Measurements from ENCODE around the gene STEAP4. TPM values are rescaled to one million over a fixed set of nuclear protein-coding genes. Genes with fewer than 3 reads are reported as not detected.

STEAP4 gene
- total RNA-seq, 2 experiments from 2014 or later: not detected

- intact Hi-C loops (cut with DNase I, micrococcal nuclease): no loop called here
- Mint-ChIP-seq H3K27me3 (peaks cover 4% of the 10 kb centered on the region), H3K27ac (no peak overlapping the region), H3K4me1 (no peaks in the 10 kb centered on the region), H3K36me3 (ENCODE audit: low read depth) (no peaks in the 10 kb centered on the region), H3K9me3 (ENCODE audit: low read depth) (no peaks in the 10 kb centered on the region), H3K4me3 (no peak overlapping the region)
- ChIA-PET CTCF (no interaction called here), POLR2A (interaction anchor here (0.7 kb wide), 1 partner anchor 227 kb away, joined by 3 read pairs; no protein-coding TSS in a partner anchor)
- DNase-seq (no peak), ATAC-seq (no peak)
These were observed 23.1 kb upstream of the STEAP4 start for GRCh38 chr7:88329532-88330463.

- no peaks in the 10 kb centered on the region for H3K36me3 Mint-ChIP-seq (ENCODE audit: low read depth)
- H3K27ac Mint-ChIP-seq: no peak overlapping the region
- DNase-seq: no peak
- no peak for ATAC-seq
- intact Hi-C loops (cut with DNase I, micrococcal nuclease): no loop called here
- no peaks in the 10 kb centered on the region for H3K9me3 Mint-ChIP-seq (ENCODE audit: low read depth)
- no peaks in the 10 kb centered on the region for H3K4me1 Mint-ChIP-seq
- ChIA-PET POLR2A (no interaction called here), CTCF (no interaction called here)
- H3K4me3 Mint-ChIP-seq: no peak overlapping the region
- peaks cover 4% of the 10 kb centered on the region for H3K27me3 Mint-ChIP-seq
These were observed 22.1 kb upstream of the STEAP4 start for GRCh38 chr7:88328787-88329186.

- no peak overlapping the region for H3K27ac Mint-ChIP-seq
- no peak overlapping the region for H3K4me3 Mint-ChIP-seq
- CTCF ChIA-PET: interaction anchor here (1.3 kb wide), 1 partner anchor 15 kb away, joined by 3 read pairs; no protein-coding TSS in a partner anchor
- intact Hi-C loops (cut with DNase I, micrococcal nuclease): no loop called here
- peak; percentile 53 for ATAC-seq
- H3K36me3 Mint-ChIP-seq (ENCODE audit: low read depth): no peaks in the 10 kb centered on the region
- DNase-seq: no peak
- no peaks in the 10 kb centered on the region for H3K4me1 Mint-ChIP-seq
- H3K9me3 Mint-ChIP-seq (ENCODE audit: low read depth): no peaks in the 10 kb centered on the region
- H3K27me3 Mint-ChIP-seq: peaks cover 8% of the 10 kb centered on the region
- POLR2A ChIA-PET: no interaction called here
These were observed 18.0 kb upstream of the STEAP4 start for GRCh38 chr7:88324699-88325098.

DNA sequence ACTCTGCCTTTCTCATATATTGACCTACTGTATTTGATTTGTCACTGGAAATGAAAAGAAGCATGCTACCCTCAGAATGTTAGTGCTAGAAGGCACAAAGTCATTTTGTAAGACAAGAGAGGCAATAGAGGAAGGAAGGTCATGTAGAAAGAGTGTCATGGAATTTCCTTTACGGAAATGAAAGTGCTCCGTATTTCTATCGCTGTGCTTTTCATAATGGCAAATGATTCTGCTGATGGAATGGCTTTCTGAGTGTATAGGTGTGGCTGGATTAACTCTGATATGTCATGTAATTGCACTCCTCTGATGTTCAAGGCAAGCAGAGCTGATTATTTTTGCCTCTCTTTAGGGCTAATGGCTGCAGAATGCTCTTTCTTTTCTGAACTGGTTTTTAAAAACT, 15.5 kb upstream of the STEAP4 start:
- H3K4me3 Mint-ChIP-seq: no peak overlapping the region
- H3K9me3 Mint-ChIP-seq (ENCODE audit: low read depth): no peaks in the 10 kb centered on the region
- no peaks in the 10 kb centered on the region for H3K4me1 Mint-ChIP-seq
- ChIA-PET CTCF (interaction anchor here (1.6 kb wide), 1 partner anchor 12 kb away, joined by 4 read pairs; no protein-coding TSS in a partner anchor), POLR2A (no interaction called here)
- H3K36me3 Mint-ChIP-seq (ENCODE audit: low read depth): no peaks in the 10 kb centered on the region
- intact Hi-C loops (cut with DNase I, micrococcal nuclease): no loop called here
- H3K27ac Mint-ChIP-seq: no peak overlapping the region
- DNase-seq (no peak), ATAC-seq (no peak)
- H3K27me3 Mint-ChIP-seq: peaks cover 7% of the 10 kb centered on the region

GRCh38 chr7:88321694-88322093, 15.0 kb upstream of the STEAP4 start:
- ChIA-PET POLR2A (no interaction called here), CTCF (interaction anchor here (1.6 kb wide), 1 partner anchor 12 kb away, joined by 4 read pairs; no protein-coding TSS in a partner anchor)
- Mint-ChIP-seq H3K4me1 (no peaks in the 10 kb centered on the region), H3K9me3 (ENCODE audit: low read depth) (no peaks in the 10 kb centered on the region), H3K27me3 (peaks cover 7% of the 10 kb centered on the region), H3K4me3 (no peak overlapping the region), H3K36me3 (ENCODE audit: low read depth) (no peaks in the 10 kb centered on the region), H3K27ac (no peak overlapping the region)
- DNase-seq (no peak), ATAC-seq (no peak)
- intact Hi-C loops (cut with DNase I, micrococcal nuclease): no loop called here

- Mint-ChIP-seq H3K4me3 (no peak overlapping the region), H3K4me1 (no peaks in the 10 kb centered on the region), H3K36me3 (ENCODE audit: low read depth) (no peaks in the 10 kb centered on the region), H3K9me3 (ENCODE audit: low read depth) (no peaks in the 10 kb centered on the region), H3K27me3 (peaks cover 17% of the 10 kb centered on the region), H3K27ac (no peak overlapping the region)
- intact Hi-C loops (cut with DNase I, micrococcal nuclease): no loop called here
- ChIA-PET CTCF (no interaction called here), POLR2A (no interaction called here)
- ATAC-seq: no peak
- DNase-seq: no peak
These were observed 11.5 kb upstream of the STEAP4 start for GRCh38 chr7:88318196-88318595.

DNA sequence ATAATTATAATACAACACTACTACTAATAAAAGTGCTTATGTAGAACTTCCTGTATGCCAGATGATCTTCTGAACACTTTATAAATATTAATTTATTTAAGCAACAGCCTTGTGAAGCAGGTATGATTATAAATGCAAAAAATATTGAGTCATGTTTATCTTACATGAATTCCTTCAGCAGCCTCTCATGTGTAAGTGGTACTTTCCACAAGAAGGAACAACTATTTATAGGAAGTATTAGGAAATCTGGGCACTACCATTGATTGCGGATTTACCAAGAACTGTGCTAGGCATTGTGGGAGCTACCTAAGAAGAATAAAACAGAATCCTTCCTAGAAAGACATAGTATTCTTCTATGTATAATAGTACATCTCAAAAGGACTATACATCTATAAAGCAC, 10.7 kb upstream of the STEAP4 start:
- Mint-ChIP-seq H3K27me3 (peaks cover 17% of the 10 kb centered on the region), H3K4me1 (no peaks in the 10 kb centered on the region), H3K9me3 (ENCODE audit: low read depth) (no peaks in the 10 kb centered on the region), H3K27ac (no peak overlapping the region), H3K36me3 (ENCODE audit: low read depth) (no peaks in the 10 kb centered on the region), H3K4me3 (no peak overlapping the region)
- intact Hi-C loops (cut with DNase I, micrococcal nuclease): no loop called here
- ChIA-PET POLR2A (no interaction called here), CTCF (no interaction called here)
- ATAC-seq (no peak), DNase-seq (no peak)

DNA sequence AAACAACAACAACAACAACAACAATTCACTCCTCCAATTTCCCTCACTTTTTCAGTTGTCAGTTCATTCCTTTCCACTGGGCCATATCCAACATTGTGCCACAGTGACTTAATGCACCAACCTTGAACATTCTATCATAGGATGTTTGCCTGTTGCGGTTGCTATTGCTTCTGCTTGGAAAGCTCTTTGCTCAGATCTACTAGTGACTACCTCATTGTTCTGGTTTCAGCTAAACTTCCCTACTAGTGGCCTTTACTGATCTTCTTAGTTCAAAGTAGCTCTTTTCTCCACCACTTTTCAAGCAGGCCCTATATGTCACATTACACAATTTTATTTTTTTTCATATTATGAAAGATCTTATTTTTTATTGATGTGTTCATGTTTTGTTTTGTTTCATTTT, 9.8 kb upstream of the STEAP4 start:
- DNase-seq: no peak
- Mint-ChIP-seq H3K4me1 (no peaks in the 10 kb centered on the region), H3K9me3 (ENCODE audit: low read depth) (no peaks in the 10 kb centered on the region), H3K27me3 (peaks cover 18% of the 10 kb centered on the region), H3K27ac (no peak overlapping the region), H3K36me3 (ENCODE audit: low read depth) (no peaks in the 10 kb centered on the region), H3K4me3 (no peak overlapping the region)
- CTCF ChIA-PET: no interaction called here
- no peak for ATAC-seq
- POLR2A ChIA-PET: no interaction called here
- intact Hi-C loops (cut with DNase I, micrococcal nuclease): no loop called here

GRCh38 chr7:88315522-88315921, 8.8 kb upstream of the STEAP4 start:
- ATAC-seq: no peak
- intact Hi-C loops (cut with DNase I, micrococcal nuclease): no loop called here
- no peak overlapping the region for H3K27ac Mint-ChIP-seq
- H3K4me3 Mint-ChIP-seq: no peak overlapping the region
- DNase-seq: no peak
- peaks cover 18% of the 10 kb centered on the region for H3K27me3 Mint-ChIP-seq
- ChIA-PET POLR2A (no interaction called here), CTCF (no interaction called here)
- H3K9me3 Mint-ChIP-seq (ENCODE audit: low read depth): no peaks in the 10 kb centered on the region
- no peaks in the 10 kb centered on the region for H3K36me3 Mint-ChIP-seq (ENCODE audit: low read depth)
- no peaks in the 10 kb centered on the region for H3K4me1 Mint-ChIP-seq

DNA sequence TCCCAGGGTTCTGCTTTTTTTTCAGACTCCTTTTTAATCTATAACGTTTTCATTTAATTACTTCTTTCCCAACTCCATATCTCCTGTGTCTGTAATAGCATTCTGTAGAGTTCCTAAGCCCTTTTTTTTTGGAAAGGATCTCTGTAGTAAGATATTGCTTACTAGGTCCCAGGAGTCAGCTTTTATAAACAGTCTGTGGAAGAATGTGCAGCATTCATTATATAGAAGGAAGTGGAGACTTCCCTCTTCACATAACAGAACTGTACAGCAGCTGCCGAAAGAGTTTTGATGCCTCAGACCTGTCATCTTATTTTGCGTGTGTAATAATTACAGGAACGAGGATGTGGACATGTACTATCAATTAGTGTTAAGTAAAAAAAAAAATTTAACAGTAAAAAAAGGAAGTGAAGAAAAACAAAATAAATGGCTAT, 7.4 kb upstream of the STEAP4 start:
- Mint-ChIP-seq H3K4me3 (no peak overlapping the region), H3K27me3 (peaks cover 15% of the 10 kb centered on the region), H3K36me3 (ENCODE audit: low read depth) (no peaks in the 10 kb centered on the region), H3K9me3 (ENCODE audit: low read depth) (no peaks in the 10 kb centered on the region), H3K4me1 (no peaks in the 10 kb centered on the region), H3K27ac (no peak overlapping the region)
- CTCF ChIA-PET: interaction anchor here (0.7 kb wide), 1 partner anchor 202 kb away, joined by 3 read pairs; no protein-coding TSS in a partner anchor
- intact Hi-C loops (cut with DNase I, micrococcal nuclease): no loop called here
- no peak for ATAC-seq
- POLR2A ChIA-PET: no interaction called here
- DNase-seq: no peak

DNA sequence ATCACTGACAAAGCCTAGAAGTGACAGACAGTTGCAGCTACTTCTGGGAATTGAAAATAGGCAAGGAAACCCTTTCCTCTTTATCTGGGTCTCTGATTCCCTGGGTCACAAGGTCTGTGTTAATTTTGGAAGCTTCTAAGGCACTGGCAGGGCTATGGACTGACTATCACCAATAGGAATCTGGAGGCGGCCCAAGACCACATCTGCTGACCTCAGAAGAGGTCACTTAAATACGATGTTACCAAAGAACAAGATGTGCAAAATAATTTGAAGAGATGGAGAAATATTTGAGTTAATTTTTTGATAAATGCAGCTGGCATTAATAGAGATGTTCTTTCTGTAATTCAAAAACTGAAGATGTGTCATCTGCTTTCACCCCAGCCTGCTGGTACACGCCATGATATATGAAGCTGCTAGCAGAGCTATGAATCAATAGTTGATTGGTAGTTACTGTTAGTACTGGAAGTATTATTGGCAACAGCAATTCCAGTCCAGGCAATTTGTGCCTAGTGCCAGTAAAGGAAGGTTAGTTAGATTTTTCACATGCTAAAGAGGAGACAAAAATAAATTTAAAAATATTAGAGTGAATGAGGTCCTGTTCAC, 5.5 kb upstream of the STEAP4 start:
- H3K4me3 Mint-ChIP-seq: no peak overlapping the region
- POLR2A ChIA-PET: no interaction called here
- ATAC-seq: no peak
- H3K27ac Mint-ChIP-seq: no peak overlapping the region
- H3K27me3 Mint-ChIP-seq: peaks cover 18% of the 10 kb centered on the region
- no peaks in the 10 kb centered on the region for H3K36me3 Mint-ChIP-seq (ENCODE audit: low read depth)
- no peaks in the 10 kb centered on the region for H3K9me3 Mint-ChIP-seq (ENCODE audit: low read depth)
- H3K4me1 Mint-ChIP-seq: no peaks in the 10 kb centered on the region
- no peak for DNase-seq
- intact Hi-C loops (cut with DNase I, micrococcal nuclease): no loop called here
- CTCF ChIA-PET: interaction anchor here (0.5 kb wide), 1 partner anchor 296 kb away, joined by 3 read pairs; no protein-coding TSS in a partner anchor

DNA sequence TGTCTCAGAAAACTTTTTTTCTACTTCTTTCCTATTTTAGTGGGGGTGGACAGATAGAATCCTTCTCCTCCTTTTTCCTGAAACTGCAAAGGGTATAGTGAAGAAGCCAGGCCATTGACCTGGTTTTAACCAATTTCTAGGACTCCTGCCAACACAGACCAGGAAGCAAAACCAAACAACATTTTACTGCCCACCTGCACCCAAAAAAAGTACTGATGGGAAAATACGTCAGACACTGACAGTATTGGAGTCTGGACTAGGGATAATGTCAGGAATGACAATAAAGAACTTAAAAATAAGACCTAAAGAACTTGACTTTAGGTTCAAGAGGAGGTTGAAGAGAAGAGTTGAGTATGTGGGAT, 5.0 kb upstream of the STEAP4 start:
- no peak for ATAC-seq
- POLR2A ChIA-PET: no interaction called here
- Mint-ChIP-seq H3K4me3 (no peak overlapping the region), H3K36me3 (ENCODE audit: low read depth) (no peaks in the 10 kb centered on the region), H3K27ac (no peak overlapping the region), H3K4me1 (peaks cover 3% of the 10 kb centered on the region), H3K9me3 (ENCODE audit: low read depth) (no peaks in the 10 kb centered on the region), H3K27me3 (peaks cover 22% of the 10 kb centered on the region)
- DNase-seq: no peak
- intact Hi-C loops (cut with DNase I, micrococcal nuclease): no loop called here
- CTCF ChIA-PET: interaction anchor here (0.7 kb wide), 1 partner anchor 32 kb away, joined by 6 read pairs; no protein-coding TSS in a partner anchor
